GM19463 (cell line): Measurements from ENCODE around the gene ABAT.
"Not testable (repeated sequence)": the region's sequence is repeated elsewhere in the genome, so short reads cannot be mapped to it uniquely, and the experiment has no call there.

Experiments used
- ATAC-seq: cut with Tn5 transposase; IDR thresholded peaks from one replicate; pipeline ENCODE4 v1.9.1; 2021; ENCODE audit warnings: mild to moderate bottlenecking, moderate library complexity; ENCODE audit not compliant: unreplicated experiment

The ABAT gene

DNA sequence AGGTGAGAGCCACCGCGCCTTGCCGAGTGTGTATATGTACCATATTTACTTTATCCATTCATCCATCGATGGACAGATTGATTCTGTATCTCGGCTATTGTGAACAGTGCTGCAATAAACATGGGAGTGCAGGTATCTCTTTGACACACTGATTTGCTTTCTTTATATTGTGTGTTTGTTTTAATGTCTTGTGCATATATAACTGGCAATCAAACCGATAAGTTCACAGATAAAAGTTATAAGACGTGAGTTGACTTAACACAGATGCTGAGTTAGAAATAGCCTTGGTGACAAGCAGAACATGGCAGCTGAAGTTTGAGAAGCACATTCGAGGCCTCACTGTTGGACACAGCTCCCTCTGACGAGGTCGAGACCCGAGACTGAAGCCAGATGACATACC is 99.8 kb downstream of the ABAT start:
- no peak for ATAC-seq

DNA sequence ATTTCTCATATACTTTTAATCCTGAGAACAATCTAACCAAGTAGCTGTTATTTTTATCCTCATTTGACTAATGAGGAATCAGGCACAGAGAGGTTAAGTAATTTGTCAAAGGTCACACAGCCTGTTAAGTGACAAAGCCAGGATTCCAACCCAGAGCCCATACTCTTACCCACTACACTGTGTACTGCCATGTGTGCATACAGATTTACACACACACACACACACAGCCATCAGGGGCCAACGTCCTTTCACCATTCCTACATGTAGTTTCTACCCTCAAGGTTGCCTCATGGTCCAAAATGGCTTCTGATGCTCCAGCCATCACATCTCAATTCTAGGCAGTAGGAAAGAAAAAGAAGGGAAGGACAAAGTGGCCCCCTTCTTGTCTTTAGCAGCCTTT is 100.9 kb downstream of the ABAT start:
- no peak for ATAC-seq

- ATAC-seq, result no peak
Observed at GRCh38 chr16:8776129-8776584, 101.7 kb downstream of the ABAT start.

DNA sequence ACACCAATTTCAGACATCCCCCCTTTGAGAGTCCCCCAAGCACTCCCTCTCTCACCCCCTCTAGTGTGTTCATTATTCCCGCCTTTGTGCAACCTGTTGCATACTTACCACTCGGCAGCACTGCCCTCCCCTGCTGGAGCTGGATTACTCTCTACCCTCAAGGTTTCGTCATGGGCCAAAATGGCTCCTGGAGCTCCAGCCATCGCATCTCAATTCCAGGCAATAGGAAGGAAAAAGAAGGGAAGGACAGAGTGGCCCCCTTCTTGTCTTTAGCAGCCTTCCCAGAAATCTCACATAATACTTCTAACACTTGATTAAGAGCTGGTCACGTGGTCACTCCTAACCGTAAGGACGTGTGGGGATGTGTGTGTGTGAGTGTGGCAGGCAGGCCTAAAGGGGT is 102.8 kb downstream of the ABAT start:
- no peak for ATAC-seq

GRCh38 chr16:8781797-8782196 is 107.4 kb downstream of the ABAT start:
- no peak for ATAC-seq

DNA sequence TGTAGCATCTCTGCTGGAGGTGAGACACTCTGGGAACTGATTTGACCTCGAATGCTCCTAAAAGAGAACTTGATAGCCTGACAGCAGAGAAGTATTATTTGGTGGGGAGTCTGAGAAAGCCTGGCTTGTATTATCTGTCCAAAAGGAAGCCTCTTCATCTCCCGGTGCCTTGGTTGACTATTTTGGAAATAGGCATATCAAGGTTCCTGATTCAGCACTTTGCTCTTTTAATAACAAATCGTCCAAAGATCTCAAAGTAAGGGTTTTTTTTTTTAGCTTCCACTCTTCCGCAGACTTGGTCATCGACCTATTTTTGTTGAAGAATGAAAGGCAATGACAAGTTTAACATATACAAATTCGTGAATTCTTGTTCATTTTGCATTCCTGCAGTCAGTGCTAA is 108.3 kb downstream of the ABAT start:
- no peak for ATAC-seq

GRCh38 chr16:8785408-8785807 is 111.0 kb downstream of the ABAT start:
- ATAC-seq, result no peak

DNA sequence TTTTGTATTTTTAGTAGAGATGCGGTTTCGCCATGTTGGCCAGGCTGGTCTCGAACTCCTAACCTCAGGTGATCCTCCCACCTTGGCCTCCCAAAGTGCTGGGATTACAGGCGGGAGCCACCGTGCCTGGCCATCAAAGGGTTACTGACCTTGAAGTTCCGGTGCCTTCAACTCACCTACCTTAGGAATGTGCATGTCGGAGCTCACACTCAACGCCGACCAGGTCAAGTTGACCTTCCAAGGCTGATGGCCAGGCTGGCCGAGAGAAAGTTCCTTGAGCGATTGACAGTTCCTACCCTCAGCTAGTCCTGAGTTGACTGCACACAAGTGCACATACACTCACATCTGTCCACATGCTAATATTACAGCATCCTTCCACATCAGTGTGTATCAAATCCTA is 111.9 kb downstream of the ABAT start:
- not testable (repeated sequence) for ATAC-seq

GRCh38 chr16:8788578-8789172 is 114.3 kb downstream of the ABAT start:
- no peak for ATAC-seq

DNA sequence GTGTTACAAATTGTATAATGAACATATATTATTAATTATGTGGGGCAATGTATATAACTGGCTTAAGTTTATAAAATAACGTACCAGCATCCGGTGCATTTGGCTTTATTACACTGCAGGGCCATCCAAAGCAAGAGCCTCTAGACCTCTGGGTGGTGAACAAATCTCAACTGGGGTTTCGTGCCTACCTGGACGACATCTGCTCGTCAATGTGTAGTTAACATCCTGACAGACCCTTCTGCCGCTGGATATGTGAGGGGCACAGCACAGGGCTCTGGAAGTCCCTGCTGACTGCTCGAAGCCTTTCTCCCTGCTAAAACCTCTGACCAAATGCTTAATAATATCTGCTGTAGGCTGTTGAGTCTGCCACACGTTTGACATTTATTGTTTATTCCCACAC is 120.7 kb downstream of the ABAT start:
- no peak for ATAC-seq

- no peak for ATAC-seq
Observed at GRCh38 chr16:8795818-8796217, 121.4 kb downstream of the ABAT start.

- ATAC-seq, result no peak
Observed at GRCh38 chr16:8796469-8797363, 122.3 kb downstream of the ABAT start.

DNA sequence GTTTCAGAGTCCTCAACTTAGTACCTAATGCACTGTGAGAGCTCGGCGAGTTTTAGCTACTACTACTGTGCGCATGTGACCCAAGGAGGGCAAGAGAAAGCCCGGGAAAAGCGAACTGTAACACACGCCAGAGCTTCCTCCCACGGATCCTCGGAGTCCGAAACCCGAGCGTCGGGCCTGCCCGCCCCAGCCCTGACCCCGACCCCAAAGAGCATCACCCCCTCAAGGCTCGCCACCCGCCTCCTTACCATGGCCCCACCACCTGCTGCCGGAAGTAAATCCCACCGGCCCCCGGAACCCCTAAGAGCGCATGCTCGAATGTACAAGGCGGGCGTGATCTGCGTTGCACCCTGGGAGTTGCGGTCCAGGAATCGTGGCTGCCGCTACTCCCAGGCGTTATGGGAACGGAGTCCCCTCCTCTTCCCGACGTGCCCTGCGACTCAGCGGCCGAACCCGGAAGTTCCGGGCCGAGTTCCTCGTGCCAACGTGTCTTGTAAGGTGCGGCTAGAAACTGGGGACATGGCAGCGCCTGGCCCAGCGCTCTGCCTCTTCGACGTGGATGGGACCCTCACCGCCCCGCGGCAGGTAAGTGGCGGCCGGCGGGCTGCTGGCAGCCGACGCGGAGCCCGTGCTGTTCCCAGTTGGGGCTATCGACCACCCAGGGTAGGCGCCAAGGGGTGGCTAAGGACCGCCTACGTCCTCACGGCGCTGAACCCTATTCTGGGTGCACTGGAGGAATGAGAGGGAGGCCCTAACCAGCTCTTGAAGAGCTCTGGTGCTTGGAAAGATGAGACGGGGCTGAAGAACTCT is 123.2 kb downstream of the ABAT start, which contains the start of the genes PMM2 and TMEM186:
TSS of gene PMM2 (plus strand) at position 476 of the 810 bp plus-strand sequence. CDS start at position 520, 44 bp downstream.
TSS of gene TMEM186 (minus strand) at position 276 of the 810 bp plus-strand sequence. CDS start at position 251, 25 bp downstream.
- ATAC-seq, result peak; percentile 96

GRCh38 chr16:8798174-8798527 is 123.7 kb downstream of the ABAT start:
- no peak for ATAC-seq

GRCh38 chr16:8798535-8799157 is 124.2 kb downstream of the ABAT start:
- no peak for ATAC-seq

GRCh38 chr16:8801701-8802100 is 127.3 kb downstream of the ABAT start:
- ATAC-seq, result no peak

DNA sequence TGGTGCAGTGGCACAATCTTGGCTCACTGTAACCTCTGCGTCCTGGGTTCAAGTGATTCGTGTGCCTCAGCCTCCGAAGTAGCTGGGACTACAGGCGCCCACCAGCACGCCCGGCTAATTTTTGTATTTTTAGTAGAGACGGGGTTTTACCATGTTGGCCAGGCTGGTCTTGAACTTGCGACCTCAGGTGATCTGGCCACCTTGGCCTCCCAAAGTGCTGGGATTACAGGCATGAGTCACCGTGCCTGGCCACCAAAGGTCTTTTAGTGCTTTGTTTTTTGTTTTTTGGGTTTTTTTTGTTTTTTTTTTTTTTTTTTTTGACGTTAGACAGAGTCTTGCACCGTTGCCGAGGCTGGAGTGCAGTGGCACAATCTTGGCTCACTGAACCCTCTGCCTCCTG is 129.3 kb downstream of the ABAT start:
- ATAC-seq, result not testable (repeated sequence)

- no peak for ATAC-seq
Observed at GRCh38 chr16:8804313-8804712, 129.9 kb downstream of the ABAT start.

- no peak for ATAC-seq
Observed at GRCh38 chr16:8806272-8806983, 132.0 kb downstream of the ABAT start.

- ATAC-seq, result no peak
Observed at GRCh38 chr16:8807189-8807588, 132.8 kb downstream of the ABAT start.
